ENCODE data around the gene EAF1. TPM values are rescaled to one million over a fixed set of nuclear protein-coding genes. Genes with fewer than 3 reads are reported as not detected.

Gene EAF1
- polyA plus RNA-seq, 2 donors = 3.2 to 6.3 TPM

DNA sequence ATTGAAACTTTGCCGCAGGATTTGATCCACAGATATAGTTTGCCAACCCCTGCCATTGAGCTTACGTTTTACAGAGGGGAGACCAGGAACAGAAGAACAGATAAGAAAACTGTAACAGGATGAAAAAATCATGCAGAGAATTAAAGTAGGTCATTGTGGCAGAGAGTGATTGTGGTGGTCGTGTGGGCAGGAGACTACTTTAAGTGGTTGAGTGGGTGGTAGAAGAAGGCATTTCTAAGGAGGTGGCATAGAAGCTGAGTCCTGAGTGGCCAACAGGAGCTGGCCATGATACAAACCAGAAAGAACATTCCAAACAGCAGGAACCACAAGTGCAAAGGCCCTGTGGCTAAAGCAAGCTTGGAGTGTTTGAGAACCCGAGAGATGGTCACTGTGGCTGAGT, 59.6 kb downstream of the EAF1 start:
- H3K9me3 ChIP-seq (ENCODE audit: control insufficient read depth in 2 of 2, insufficient read depth in 1 of 2, low read depth in 1 of 2, low read length in 1 of 2) = no peaks in the 10 kb centered on the region
- H3K27ac ChIP-seq (ENCODE audit: low read depth in 2 of 2, low read length in 1 of 2) = no peak overlapping the region
- 91% methylated on average over 4 of the region's 4 CpGs for WGBS, 2 donors
- no peak overlapping the region for H3K4me3 ChIP-seq (ENCODE audit: low read depth in 1 of 2, low read length in 2 of 2)
- H3K4me1 ChIP-seq (ENCODE audit: control insufficient read depth in 2 of 2, insufficient read depth in 2 of 2, low read length in 1 of 2) = no peaks in the 10 kb centered on the region
- peaks cover 0 to 3% of the 10 kb centered on the region in 2 donors for H3K36me3 ChIP-seq (ENCODE audit: control insufficient read depth in 2 of 2, insufficient read depth in 2 of 2, low read length in 1 of 2)
- H3K27me3 ChIP-seq (ENCODE audit: control insufficient read depth in 1 of 2, insufficient read depth in 2 of 2, low read length in 2 of 2) = no peaks in the 10 kb centered on the region

DNA sequence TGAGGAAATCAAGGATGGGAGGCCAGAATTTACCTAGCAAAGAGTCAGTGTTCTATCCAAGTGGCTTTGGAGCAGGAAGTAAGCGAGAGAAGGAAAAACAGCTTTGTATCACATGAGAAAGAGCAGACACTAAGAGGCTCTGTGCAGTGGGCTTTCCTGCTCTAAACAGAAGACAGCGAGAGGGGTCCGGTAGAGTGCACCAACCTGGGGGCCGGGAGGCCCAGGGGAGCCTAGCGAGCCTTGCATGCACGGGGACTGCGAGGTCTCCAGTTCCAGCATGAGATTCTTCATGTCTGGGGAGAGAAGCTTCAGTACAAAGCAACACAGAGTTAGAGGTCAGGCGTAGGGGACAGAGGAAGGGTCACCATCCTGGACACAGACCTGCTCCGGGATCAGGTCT, 60.6 kb downstream of the EAF1 start:
- no peak overlapping the region for H3K4me3 ChIP-seq (ENCODE audit: low read depth in 1 of 2, low read length in 2 of 2)
- WGBS, 2 donors = 97% methylated on average over 9 of the region's 9 CpGs
- no peak overlapping the region for H3K27ac ChIP-seq (ENCODE audit: low read depth in 2 of 2, low read length in 1 of 2)
- peaks cover 0 to 3% of the 10 kb centered on the region in 2 donors for H3K36me3 ChIP-seq (ENCODE audit: control insufficient read depth in 2 of 2, insufficient read depth in 2 of 2, low read length in 1 of 2)
- H3K27me3 ChIP-seq (ENCODE audit: control insufficient read depth in 1 of 2, insufficient read depth in 2 of 2, low read length in 2 of 2) = no peaks in the 10 kb centered on the region
- H3K9me3 ChIP-seq (ENCODE audit: control insufficient read depth in 2 of 2, insufficient read depth in 1 of 2, low read depth in 1 of 2, low read length in 1 of 2) = no peaks in the 10 kb centered on the region
- no peaks in the 10 kb centered on the region for H3K4me1 ChIP-seq (ENCODE audit: control insufficient read depth in 2 of 2, insufficient read depth in 2 of 2, low read length in 1 of 2)

- Histone ChIP-seq H3K4me1 (ENCODE audit: control insufficient read depth in 2 of 2, insufficient read depth in 2 of 2, low read length in 1 of 2) (no peaks in the 10 kb centered on the region), H3K4me3 (ENCODE audit: low read depth in 1 of 2, low read length in 2 of 2) (no peak overlapping the region), H3K9me3 (ENCODE audit: control insufficient read depth in 2 of 2, insufficient read depth in 1 of 2, low read depth in 1 of 2, low read length in 1 of 2) (no peaks in the 10 kb centered on the region), H3K36me3 (ENCODE audit: control insufficient read depth in 2 of 2, insufficient read depth in 2 of 2, low read length in 1 of 2) (peaks cover 0 to 3% of the 10 kb centered on the region in 2 donors), H3K27me3 (ENCODE audit: control insufficient read depth in 1 of 2, insufficient read depth in 2 of 2, low read length in 2 of 2) (no peaks in the 10 kb centered on the region), H3K27ac (ENCODE audit: low read depth in 2 of 2, low read length in 1 of 2) (no peak overlapping the region)
- WGBS, 2 donors = 90 to 97% methylated on average over 2 of the region's 2 CpGs
Measured at GRCh38 chr3:15490158-15490557, 62.8 kb downstream of the EAF1 start.

- H3K9me3 ChIP-seq (ENCODE audit: control insufficient read depth in 2 of 2, insufficient read depth in 1 of 2, low read depth in 1 of 2, low read length in 1 of 2) = no peaks in the 10 kb centered on the region
- H3K4me1 ChIP-seq (ENCODE audit: control insufficient read depth in 2 of 2, insufficient read depth in 2 of 2, low read length in 1 of 2) = no peaks in the 10 kb centered on the region
- H3K36me3 ChIP-seq (ENCODE audit: control insufficient read depth in 2 of 2, insufficient read depth in 2 of 2, low read length in 1 of 2) = peaks cover 0 to 3% of the 10 kb centered on the region in 2 donors
- H3K27ac ChIP-seq (ENCODE audit: low read depth in 2 of 2, low read length in 1 of 2) = no peak overlapping the region
- no peak overlapping the region for H3K4me3 ChIP-seq (ENCODE audit: low read depth in 1 of 2, low read length in 2 of 2)
- 94 to 97% methylated on average over 8 of the region's 8 CpGs for WGBS, 2 donors
- H3K27me3 ChIP-seq (ENCODE audit: control insufficient read depth in 1 of 2, insufficient read depth in 2 of 2, low read length in 2 of 2) = no peaks in the 10 kb centered on the region
Measured at GRCh38 chr3:15491143-15491542, 63.7 kb downstream of the EAF1 start.

Other genes with a start within 250 kb of the EAF1 start
- 10 to 100 TPM; 11.2 to 11.9 TPM for gene CAPN7, start 221.4 kb upstream of the EAF1 start, polyA plus RNA-seq
- 10 to 100 TPM in 1 of 2 donors, 1 to 10 TPM in 1; 8.6 to 13.6 TPM for gene SH3BP5, start 95.0 kb upstream of the EAF1 start, polyA plus RNA-seq
- 1 to 10 TPM; 5.6 to 8.9 TPM for gene METTL6, start 54 bp upstream of the EAF1 start, polyA plus RNA-seq
- gene COLQ, start 94.1 kb downstream of the EAF1 start, polyA plus RNA-seq = under 1 TPM; 0.47 to 0.65 TPM
- 1 to 10 TPM; 3.8 to 8.3 TPM for gene HACL1, start 174.0 kb downstream of the EAF1 start, polyA plus RNA-seq
- 10 to 100 TPM in 1 of 2 donors, 1 to 10 TPM in 1; 5.1 to 10.6 TPM for gene BTD, start 174.1 kb downstream of the EAF1 start, polyA plus RNA-seq

All from esophagus (tissue), 2 donors.